ENCODE measurements around the gene HP1BP3.

DNA sequence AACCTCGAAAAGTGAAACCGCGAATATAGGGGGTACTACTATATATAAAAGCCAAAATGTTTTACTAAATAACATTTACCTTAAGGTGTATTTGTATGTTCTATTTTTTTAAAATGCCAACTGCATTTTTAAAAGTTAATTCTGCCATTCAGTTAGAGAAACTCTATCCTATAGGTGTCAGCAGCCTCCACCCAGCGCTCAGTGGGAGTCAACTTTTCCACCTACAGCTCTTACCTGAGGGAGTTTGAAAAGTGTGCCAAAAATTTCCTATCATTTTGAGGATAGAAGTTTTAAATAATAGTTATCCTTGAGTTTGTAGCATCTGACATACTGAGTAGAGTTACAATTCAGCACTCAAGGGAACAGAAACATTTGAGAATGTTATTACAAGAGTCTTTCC lies 6.1 kb upstream of the HP1BP3 start:
- TF ChIP-seq EZH2phosphoT487 (IDR thresholded peaks at IDR 0.05; ENCODE audit: insufficient read depth, low read depth) (no peak), EZH2 (IDR thresholded peaks at IDR 0.05; ENCODE audit: insufficient read depth, poor library complexity, severe bottlenecking) (no peak)
